T-helper 22 cell (primary cell): ENCODE measurements around the gene IGFALS.

ENCODE experiments used
- DNase-seq: peaks from one replicate; pipeline ENCODE4 v3.0.0-alpha.2; 2020; ENCODE audit warnings: low read depth

The IGFALS gene

DNA sequence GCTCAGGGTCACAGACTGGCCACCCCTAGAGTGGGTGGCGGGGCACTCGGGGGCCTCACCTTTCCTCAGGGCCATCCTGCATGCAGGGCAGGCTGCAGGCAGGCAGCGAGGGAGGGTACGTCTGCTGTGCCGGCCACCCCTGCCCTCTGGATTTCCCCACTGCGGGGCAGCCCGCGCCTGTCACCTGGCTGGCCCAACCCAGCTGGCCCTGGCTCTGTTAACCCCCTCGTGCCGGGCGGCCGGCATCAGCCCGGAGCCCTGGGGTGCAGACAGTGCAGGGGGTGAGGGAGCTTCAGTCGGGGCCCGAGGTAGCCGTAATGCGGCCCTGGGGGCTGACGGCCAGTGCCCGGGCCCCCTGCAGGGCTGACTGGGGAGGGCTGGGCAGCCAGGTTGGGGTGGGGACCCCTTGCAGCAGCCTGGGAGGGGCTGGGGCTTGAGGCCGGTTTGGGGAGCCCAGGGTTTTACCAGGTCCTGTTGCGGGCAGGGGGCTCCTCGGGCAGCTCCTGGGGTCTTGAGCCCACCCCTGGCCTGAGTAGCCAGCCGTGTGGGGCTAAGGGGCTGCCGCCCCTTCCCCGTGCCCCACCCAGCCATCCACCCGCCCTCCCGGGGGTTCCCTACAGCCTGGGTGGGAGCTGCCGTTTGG is at the start of gene IGFALS:
TSS of gene IGFALS (minus strand) at position 128 of the 643 bp plus-strand sequence. CDS start at position 75, 53 bp downstream.
- no peak for DNase-seq

DNA sequence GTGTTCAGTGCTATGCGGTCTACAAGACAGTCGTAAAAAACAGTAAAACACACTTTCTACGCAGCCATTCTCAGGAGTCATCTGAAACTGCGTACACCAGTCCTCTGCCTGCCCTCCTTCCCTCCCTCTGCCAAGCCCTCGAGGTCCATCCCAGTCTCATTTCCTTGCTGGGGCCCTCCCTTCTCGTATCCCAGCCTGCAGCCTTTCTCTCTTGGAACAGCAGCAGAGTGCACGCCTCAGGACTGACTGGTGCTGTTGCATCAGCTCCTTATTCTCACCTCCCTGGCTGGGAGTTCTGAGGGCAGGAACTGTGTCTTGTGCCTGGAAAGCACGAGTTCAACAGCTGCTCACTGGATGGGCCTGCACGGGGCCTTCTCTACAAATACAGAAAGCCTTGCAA is 46.0 kb upstream of the IGFALS start:
- no peak for DNase-seq

DNA sequence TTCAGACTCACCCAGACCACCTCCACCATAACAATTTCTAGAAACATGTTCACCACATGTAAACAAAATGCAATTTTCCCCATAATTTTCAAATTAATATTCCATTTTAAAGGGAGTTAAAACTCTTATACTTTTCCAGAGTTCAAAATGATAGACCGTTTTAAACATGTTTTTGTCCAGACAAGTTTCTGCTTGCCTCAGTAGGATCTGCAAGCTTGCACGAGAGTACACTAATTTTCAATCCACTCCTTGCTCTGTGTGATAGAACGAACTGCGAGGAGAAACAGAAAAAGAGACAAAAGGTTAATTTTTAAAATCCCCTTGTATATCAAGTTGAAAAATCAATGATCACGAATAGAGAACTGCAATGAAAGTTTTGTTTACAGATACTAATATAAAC is 40.6 kb upstream of the IGFALS start:
- no peak for DNase-seq

DNA sequence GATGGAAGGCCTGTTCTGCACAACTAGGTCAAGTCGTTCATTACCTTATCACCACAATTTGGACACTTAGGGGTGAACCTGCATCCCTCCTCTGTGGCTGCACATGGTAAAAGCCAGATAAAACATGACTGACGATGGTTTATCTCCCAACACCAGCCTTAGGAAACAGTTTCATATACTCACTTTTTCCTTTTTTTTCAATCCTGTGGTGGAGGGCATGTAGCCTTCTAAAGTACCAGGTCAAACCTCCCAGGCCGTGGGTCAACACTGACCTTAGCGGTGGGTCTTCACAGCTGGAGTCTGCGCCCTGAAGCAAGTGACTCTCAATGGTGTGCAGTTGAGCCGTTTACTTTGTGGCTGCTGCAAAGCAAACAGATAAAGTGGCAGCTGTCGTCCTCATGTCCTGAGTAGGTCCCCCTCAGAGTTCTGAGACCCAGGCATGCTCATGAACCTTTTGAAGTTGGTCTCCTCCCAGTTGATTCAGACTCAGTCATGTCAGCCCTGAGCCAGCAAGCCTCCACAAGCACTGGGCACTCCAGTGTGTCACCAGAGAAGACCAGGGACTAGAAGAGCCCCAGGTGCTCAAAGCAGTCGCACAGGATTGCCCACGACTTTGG is 39.4 kb upstream of the IGFALS start:
- no peak for DNase-seq

DNA sequence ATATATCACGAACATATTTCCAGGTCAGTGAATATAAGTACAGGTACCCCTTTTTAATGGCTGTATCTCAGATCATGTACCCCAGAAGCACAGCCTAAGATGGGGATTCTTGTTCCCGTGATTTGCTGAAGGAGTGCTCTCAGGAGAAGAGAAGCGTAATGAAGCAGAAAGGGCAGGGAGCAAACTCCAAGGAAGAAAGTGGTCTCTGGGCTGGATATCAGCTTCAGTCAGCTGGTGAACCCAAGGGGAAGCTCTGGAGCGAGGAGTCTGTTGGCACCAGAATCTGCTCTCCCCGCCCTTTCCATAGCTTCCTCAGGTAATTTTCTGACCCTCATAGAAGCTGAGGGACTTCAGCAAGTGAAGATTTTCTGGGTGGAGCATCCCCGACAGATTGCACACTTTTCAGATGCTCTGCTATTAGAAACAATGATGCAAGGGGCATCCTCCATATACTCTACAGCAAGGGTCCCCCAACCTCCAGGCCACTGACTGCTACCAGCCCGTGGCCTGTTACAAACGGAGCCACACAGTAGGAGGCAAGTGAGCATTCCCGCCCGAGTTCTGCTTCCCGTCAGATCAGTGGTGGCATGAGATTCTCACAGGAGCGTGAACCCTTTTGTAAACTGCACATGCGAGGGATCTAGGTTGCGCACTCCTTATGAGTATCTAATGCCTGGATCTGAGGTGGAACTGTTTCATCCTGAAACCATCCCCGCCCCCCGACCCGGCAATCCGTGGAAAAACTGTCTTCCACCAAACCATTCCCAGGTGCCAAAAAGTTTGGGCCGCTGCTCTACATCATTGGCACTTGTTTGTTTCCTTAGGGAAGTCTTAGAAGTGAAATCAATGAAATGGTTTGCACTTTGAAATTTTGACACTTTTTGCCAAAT is 37.9 kb upstream of the IGFALS start:
- no peak for DNase-seq

DNA sequence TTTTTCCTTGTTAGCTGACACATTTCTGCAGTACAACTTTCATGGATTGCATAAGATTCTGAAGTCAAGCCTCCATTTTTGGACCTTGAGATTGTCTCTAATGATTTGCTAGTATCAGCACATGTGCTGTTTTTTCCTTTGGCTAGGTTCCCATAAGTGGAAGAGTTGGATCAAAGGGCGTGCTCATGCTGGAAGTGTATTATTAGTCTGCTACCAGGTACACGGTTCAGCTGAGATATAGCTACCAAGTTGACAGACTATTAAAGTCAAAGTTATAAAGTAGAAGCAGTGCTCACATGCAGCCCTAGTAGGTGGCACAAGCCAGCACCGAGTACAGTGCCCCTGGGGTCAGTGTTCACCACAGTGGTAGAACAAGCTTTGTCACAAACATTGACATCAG is 36.7 kb upstream of the IGFALS start:
- no peak for DNase-seq

DNA sequence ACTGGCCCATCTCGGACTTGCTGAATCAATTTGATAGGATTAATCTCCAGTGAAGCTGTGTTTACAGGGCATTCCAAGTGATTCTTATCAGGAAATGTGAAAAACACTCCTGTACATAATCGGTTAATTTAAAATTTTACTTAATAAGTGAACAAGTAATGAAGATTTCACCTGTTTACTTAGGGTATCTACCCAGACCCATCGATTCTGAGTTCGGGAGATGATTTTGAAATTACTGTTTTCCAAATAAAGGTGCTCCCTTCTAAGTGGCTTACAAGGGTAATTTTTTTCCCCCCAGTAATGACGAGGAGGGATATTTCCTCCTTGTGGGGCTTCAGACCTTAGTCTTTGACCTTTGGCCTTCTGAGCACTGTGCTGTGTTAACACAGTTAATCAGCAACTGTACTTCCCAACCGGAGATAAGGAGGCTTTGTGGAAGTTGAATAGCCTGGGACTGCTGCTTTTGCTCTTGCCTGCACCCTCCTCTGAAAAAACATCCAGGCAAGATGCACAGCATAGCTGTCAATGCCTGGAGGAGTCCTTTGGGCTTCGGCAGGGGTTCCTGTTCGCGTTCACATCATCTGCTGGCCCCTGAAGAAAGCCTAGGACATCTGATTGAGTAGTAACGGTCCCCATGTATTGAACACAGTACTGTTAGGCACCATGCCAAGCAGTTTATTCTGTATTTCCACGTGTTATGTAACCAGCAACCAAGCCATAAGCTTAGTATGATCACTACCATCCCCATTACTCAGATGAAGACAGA is 35.3 kb upstream of the IGFALS start:
- no peak for DNase-seq

DNA sequence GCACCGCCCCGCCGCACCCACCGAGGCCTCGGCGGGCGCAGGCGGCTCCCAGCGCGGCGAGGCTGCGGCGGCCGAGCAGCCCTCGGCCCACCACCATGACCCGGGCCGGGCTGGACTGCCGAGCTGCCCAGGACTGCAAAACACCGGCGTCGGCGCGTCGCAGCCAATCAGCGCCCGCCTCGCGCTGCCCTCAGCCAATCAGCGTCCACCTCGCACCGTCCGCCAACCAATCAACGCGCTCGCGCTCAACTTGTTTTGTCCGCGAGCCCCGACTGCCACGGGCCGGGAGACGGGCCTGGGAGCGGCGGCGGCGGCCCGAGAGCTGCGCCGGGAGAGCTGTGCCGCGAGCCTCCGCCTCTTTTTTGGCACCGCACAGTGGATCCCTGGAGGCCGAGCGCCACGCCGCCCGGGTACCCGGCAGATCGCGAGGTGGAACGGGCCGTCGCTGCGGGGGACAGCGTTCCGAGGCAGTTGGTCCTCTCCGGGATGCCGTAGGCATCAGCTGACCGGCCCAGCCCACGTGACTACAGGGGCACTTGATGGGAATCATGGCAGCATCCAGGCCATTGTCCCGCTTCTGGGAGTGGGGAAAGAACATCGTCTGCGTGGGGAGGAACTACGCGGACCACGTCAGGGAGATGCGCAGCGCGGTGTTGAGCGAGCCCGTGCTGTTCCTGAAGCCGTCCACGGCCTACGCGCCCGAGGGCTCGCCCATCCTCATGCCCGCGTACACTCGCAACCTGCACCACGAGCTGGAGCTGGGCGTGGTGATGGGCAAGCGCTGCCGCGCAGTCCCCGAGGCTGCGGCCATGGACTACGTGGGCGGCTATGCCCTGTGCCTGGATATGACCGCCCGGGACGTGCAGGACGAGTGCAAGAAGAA is 33.4 kb upstream of the IGFALS start, which contains the start of the genes FAHD1 and HAGH:
TSS of gene FAHD1 (plus strand) at position 516 of the 883 bp plus-strand sequence. CDS start at position 549, 33 bp downstream.
TSS of gene HAGH (minus strand) at position 135 of the 883 bp plus-strand sequence. CDS start at position 97, 38 bp downstream.
- DNase-seq, result peak; percentile 79

DNA sequence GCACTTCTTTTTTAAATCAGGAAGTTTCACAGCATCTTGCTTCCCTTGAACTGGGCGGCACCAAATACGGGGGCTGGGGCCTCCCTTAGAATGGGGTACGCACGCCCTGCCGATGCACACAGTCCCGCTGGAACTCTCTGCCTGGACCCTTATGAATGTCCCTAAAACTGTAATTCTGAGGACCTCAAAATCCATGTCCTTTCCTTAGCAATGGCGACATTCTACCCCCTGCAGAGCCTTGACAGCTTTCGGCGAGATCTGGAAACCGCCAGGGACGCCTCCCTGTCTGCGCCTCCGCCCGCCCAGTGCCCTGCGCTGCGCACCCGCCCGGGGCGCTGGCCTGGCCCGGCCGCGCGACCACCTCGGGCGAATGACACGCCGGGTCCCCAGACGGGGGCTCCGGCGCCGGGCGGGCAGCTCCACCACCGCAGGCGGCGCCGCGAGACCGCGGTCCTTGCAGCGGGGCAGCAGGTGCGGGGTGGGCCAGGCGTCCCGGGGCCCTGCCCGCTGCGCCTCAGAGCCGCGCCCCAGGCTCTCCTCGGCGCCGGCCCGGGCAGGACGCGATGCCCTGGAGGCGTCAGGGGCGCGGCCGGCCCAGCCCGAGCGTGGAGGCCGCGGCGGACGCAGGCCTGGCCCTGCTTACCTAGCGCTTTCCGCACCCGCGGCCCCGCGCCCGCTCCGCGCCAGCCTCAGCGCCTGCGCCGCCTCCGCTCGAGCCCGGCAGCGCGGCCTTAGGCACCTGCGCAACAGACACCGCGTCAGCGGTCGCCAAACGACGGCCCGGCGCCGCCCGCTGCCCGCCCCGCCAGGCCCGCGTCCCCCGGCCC is 32.6 kb upstream of the IGFALS start:
- peak; percentile 64 for DNase-seq

DNA sequence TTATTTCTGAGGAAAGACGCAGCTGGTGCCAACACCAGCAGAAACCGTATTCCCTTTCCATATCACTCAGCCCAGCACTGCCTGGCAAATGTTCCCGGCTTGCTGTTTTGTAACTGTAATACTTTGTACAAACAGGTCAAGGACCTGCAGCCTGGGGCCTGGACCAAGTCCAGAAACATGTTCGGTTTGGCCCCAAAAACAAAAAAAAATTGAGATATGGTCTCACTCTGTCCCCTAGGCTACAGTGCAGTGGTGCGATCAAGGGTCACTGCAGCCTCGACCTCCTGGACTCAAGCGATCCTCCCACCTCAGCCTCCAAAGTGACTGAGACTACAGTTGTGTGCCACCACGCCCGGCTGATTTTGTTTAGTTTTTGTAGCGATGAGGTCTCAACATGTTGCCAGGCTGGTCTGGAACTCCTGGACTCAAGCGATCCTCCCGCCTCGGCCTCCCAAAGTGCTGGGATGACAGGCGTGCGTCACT is 31.9 kb upstream of the IGFALS start:
- no peak for DNase-seq

DNA sequence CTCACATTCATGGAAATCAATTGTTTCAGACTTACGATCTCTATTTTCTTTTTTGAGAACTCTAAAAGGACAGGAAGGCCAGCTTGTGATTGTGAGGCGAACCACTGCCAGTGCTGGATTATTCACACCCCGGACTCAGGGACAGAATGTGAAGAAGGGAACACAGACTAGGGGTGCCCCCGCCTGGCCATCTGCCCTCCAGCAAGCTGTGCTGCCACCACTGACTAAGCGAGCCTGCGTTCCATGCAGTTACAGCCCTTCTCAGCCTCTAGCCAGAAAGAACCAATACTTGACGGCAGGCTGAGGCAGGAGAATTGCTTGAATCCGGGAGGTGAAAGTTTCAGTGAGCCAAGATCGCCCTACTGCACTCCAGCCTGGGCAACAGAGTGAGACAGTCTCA is 30.3 kb upstream of the IGFALS start:
- no peak for DNase-seq

DNA sequence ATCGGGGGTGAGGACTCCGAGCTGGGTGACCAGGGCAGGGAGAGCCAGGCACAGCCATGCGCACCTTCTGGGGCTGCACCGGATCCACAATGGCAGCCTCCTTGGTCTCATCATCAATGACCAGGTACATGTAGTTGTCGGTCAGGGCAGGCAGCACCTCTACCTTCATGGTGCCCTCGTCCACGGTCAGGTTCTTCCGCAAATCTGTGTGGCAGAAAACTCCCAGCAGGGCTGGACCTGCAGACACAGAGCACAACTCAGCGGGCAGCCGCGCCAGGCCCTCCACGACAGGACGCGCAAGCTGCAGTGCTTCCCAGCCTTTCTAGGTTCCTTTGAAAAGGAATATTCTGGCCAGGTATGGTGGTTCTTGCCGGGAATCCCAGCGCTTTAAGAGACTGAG is 29.3 kb upstream of the IGFALS start:
- no peak for DNase-seq

DNA sequence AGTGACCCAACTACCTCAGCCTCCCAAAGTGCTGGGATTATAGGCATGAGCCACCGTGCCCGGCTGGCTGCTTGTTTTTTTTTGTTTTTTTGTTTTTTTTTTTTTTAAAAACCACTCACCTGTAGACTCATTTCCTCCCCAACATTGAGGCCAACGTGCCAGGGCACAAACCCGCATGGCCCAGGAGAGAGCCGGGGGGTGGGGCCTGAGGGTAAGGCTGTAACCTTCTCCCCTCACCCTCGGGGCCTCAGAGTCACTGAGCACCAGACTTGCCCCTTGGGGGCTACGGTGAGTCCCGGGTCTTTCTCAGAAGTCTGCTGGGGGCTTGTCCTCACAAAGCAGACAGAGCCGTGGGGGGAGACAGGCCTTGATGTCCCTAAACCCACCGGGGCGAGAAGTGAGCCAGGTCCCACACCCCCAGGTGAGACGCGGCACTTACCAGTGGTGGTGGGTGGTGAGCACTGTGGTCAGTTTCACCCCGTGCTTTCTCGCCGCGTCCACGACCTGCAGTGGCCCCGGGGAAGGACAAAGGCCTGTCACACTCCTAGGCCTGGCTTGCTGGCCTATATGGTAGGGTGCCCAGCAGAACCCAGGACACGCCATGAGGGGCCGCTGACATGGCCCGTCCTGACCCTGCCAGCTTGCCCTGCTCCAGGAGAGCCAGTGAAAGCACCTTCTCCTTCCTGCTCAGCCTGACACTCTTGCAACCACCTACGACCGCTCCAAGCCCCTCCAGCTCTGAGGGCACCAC is 28.5 kb upstream of the IGFALS start:
- DNase-seq, result no peak

DNA sequence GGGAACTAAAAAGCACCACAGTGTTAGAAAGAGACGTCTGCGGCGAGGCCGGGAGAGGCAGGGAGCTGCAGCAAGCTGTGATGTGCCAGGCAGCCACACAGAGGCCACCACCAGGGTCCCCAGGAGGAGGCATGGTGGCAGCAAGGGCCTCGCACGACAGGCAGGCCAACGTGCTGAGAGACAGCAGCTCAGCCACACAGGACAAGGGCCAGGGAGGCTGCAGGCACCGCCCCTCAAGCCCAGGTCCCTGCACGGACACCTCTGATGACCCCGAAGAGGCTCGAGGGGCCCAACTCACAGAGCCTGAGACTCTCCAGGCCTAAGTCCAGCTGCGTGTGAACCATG is 27.4 kb upstream of the IGFALS start:
- DNase-seq, result no peak

DNA sequence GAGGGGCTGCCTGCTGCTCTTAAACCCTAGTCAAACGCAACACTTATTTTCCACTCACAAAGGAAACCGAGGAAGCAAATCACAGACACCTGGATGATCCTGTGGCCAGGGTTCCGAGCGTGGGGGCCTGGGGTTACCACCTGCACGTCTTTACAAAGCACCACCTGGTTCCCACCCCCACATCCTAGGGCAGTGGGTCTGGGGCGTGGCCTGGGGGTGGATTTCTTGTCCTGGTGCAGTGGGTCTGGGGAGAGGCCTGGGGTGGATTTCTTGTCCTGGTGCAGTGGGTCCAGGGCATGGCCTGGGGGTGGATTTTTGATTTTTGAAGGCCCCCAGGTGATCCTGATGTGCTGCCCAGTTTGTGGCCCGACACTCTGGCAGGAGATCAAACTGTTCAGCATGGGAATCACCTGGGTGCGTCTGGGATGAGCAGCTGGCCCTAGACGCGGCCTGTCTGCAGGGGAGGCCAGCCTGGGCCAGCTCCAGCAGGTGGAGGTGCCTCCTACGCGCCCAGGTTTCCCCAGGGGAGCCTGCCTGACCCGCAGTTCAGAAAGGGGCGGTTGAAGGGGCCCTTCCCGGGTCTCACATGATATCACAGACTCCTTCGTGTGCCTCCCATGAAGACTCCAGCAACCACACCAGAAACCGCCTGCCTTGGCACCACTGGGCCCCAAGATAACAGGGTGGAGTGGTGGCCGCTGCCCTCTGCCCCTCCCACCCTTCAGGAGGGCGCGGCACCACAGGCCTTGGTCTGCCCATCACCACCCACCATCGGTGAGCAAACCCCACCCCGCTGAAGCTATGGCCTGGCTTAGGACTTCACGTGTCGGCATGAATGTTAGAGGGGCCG is 26.8 kb upstream of the IGFALS start:
- DNase-seq, result no peak

DNA sequence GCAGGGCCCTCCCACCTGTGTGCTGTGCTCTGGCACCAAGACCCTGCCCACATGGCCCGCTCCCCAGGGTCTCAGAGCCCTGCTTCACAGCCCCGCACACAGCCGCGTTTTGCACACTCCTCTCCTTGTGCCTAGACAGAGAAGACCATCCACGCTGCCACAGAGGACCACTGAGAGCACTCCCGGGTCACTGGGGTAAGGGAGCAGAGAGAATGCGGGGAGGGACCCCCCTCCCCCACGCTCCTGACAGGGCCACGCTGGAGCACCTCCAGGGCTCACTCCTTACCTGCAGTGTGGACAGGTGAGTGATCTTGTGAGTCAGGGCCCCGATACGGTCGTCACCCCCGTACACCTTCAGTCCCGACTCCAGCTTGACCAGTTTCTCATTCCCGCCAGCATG is 26.1 kb upstream of the IGFALS start:
- no peak for DNase-seq

DNA sequence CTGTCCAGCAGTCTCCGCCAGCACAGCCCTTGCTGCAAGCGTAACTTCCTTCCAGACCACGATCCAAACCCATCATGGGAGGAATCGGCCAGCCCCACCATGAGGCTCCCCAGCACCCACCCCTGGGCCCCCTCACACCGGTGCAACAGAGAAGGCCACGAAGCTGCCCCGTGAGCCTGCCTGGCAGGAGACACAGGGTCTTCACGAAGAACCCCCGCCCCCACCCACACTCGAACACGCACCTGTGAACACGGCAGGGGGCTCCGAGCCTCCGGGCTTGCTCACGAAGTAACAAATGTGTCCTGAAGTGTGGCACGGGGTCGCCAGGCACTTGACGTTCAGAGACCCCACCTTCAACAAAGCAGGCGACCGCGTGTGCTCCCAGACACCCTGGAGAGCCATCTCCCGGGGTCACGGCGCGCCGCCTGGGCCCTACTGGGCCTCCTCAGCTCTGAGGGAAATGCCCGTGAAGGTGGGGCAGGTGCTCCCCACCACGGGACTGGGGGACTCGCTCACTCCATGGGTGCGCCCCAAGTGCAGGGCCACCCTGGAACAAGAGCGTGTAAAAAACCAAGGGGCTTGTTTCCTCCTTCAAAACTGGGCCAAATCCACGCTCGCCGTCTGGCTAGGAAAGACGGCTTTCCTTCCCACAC is 25.5 kb upstream of the IGFALS start:
- no peak for DNase-seq
